Lower leg skin (tissue), 4 donors: ENCODE data around the gene ADAMTS17. TPM values are rescaled to one million over a fixed set of nuclear protein-coding genes. Genes with fewer than 3 reads are reported as not detected.

Source experiments
- DNase-seq, 2 donors: peaks; one replicate each; pipeline ENCODE4 v3.0.0-alpha.2; 2019; ENCODE audit warnings: low spot score in 2 of 2
- H3K4me3 ChIP-seq: fragments of 200-600 bp; sonication (generic); 2 replicates; pipeline ENCODE4 v1.5.1; 2017; ENCODE audit warnings: mild to moderate bottlenecking, low read depth; ENCODE audit not compliant: poor library complexity, severe bottlenecking
- POLR2A ChIP-seq, 2 donors: fragments of 450-650 bp; IDR thresholded peaks; one replicate each; pipeline ENCODE4 v1.6.1; 2016 to 2017; ENCODE audit warnings: antibody characterized with exemption in 2 of 2, mild to moderate bottlenecking in 1 of 2, moderate library complexity in 1 of 2
- WGBS, 2 donors: methylation state at CpG; one replicate each; pipeline ENCODE4 v1.1.5; 2018; 5-methylcytosine and 5-hydroxymethylcytosine counted together
- intact Hi-C: fragments of 100-400 bp; cut with DNase I; formaldehyde crosslinking; loops from one replicate; pipeline ENCODE4 v1.15.0; 2023; ENCODE audit warnings: low total_unique reads
- total RNA-seq, 4 donors: library from RNA; depleted of rRNA; stranded (reverse); fragments of >200 nt; gene quantifications; one replicate each; pipeline ENCODE4 v1.1.0, GENCODE V29; 2016
- TF ChIP-seq, protein P1 (sequence below), 3 donors: fragments of 450-650 bp; IDR thresholded peaks; one replicate each; pipeline ENCODE4 v1.5.1; 2016; ENCODE audit warnings: antibody characterized with exemption in 3 of 3, mild to moderate bottlenecking in 3 of 3, moderate library complexity in 2 of 3

The ADAMTS17 gene
- total RNA-seq, 4 donors from 2014 or later, result 3.5 to 7.8 (median 3.9) TPM

DNA sequence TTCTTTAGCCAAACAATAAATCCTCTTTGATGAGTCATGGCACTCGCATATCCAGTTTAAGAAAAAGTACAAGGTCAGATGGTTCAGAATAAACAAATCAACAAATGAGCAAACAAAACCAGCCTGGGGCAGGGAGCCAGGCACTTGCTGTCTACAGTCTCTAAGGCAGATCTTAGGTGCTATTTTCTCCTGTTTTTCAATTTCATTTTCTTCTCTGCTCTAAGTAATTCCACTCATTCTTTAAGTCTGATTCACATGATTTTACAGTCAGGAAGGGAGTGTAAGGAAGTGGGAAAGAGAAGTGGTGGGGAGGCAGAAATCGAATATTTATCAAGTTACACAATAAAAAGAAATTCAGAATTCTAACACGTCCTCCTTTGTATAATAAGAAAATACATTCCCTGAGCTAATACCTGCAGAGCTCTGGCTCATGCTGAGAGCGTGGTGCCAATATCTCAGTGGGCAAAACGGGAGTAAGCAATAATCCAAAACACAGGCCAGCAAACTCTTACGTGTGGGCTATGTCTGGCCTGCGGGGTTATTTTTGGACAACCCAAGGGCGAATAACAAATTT lies 298.6 kb downstream of the ADAMTS17 start:
- intact Hi-C loops, result no loop called here
- H3K4me3 ChIP-seq, result no peak overlapping the region
- 46 to 58% methylated on average over 8 of the region's 8 CpGs for WGBS, 2 donors
- no peak for DNase-seq
- TF ChIP-seq, protein P1, sequence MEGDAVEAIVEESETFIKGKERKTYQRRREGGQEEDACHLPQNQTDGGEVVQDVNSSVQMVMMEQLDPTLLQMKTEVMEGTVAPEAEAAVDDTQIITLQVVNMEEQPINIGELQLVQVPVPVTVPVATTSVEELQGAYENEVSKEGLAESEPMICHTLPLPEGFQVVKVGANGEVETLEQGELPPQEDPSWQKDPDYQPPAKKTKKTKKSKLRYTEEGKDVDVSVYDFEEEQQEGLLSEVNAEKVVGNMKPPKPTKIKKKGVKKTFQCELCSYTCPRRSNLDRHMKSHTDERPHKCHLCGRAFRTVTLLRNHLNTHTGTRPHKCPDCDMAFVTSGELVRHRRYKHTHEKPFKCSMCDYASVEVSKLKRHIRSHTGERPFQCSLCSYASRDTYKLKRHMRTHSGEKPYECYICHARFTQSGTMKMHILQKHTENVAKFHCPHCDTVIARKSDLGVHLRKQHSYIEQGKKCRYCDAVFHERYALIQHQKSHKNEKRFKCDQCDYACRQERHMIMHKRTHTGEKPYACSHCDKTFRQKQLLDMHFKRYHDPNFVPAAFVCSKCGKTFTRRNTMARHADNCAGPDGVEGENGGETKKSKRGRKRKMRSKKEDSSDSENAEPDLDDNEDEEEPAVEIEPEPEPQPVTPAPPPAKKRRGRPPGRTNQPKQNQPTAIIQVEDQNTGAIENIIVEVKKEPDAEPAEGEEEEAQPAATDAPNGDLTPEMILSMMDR (IDR thresholded peaks at IDR 0.05), result no peak
- no peak for TF ChIP-seq POLR2A (IDR thresholded peaks at IDR 0.05)

DNA sequence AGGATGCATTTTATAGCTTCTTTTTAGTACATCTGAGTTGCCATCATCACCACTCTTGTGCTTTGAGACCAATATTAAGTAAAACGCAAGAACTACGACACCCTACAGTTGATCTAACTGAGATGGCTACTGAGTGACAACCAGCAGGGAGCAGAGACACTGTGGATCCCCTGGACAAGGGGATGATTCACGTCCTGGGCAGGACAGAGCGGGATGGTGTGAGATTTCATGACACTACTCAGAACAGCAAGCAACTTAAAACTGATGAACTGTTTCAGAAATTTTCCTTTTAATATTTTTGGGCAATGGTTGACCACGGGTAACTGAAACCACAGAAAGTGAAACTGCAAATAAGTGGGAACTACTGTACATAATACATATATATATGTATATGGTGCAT lies 299.2 kb downstream of the ADAMTS17 start:
- no peak for DNase-seq
- no peak overlapping the region for H3K4me3 ChIP-seq
- 84% methylated on average over 5 of the region's 5 CpGs for WGBS, 2 donors
- intact Hi-C loops, result no loop called here
- TF ChIP-seq POLR2A (IDR thresholded peaks at IDR 0.05), result no peak
- TF ChIP-seq, protein P1 (IDR thresholded peaks at IDR 0.05), result no peak

DNA sequence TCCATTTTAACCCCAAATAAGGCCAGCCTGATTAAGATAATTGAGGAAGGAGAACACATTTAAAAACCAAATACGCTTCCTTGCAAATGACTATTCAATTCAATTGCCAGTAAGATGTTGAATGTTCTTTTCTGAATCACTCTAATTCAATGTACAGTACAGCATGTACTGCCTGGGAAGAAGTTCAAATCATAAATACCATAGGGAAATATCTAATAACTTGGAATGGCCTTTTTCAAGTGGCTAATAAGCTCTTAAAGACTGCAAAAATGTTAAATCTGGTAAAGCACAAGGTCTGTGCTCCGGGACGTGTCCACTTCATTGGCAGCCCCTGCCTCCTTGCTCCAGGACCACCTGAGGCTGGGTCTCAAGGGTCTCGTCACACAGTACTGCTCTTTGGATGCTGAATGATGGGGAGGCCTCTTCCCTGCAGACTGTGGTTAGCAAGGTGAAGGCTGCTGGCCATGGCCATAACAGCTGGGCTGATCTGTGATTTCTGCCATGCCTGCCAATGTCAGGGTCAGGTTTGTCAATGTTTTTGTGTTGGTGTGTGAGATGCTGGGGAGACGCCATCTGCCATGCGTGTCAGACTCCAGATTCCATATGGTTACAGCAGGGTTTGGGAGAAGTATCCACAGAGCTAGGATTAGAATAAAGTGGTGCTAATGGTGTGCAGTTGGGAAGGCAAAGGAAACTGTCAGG lies 300.5 kb downstream of the ADAMTS17 start:
- no peak overlapping the region for H3K4me3 ChIP-seq
- no peak for DNase-seq
- 96 to 97% methylated on average over 6 of the region's 6 CpGs for WGBS, 2 donors
- intact Hi-C loops, result no loop called here
- TF ChIP-seq POLR2A (IDR thresholded peaks at IDR 0.05), result no peak

DNA sequence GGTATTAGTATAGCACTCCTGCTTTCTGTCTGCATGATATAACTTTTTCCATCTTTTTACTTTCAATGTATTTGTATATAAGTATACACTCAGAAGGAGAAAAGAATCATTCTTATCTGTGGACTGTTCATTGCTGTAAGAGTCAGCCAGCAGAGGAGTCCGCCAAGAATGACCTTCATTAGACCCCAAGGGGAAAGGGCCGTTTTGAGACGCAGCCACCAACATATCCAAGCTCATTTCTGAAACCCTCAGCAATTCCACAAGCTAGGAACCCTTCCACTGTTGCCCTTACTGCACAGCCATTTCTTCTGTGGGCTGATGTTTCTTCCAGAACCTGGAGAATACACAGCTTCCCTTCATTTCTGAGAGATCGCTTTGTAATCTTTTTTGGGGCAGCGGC lies 301.8 kb downstream of the ADAMTS17 start:
- 88 to 89% methylated on average over 5 of the region's 5 CpGs for WGBS, 2 donors
- intact Hi-C loops, result no loop called here
- TF ChIP-seq, protein P1 (IDR thresholded peaks at IDR 0.05), result no peak
- TF ChIP-seq POLR2A (IDR thresholded peaks at IDR 0.05), result no peak
- DNase-seq, result no peak
- H3K4me3 ChIP-seq, result no peak overlapping the region

DNA sequence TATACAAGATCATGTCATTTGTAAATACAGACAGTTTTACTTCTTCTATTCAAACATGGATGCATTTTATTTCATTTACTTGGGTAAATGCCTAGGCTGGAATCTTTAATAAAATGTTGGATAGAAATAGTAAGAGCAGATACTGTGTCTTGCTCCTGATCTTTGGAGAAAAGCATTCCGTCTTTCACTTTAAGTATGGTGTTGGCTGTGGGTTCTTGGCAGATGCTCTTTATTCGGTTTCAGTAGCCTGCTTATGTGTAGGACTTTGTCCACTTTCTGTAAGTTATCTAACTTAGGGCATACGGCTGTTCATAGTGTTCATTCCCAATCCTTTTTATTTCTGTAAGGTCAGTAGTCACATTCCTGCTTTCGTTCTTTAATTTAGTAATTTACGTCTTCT lies 303.0 kb downstream of the ADAMTS17 start:
- TF ChIP-seq, protein P1 (IDR thresholded peaks at IDR 0.05), result no peak
- no peak for TF ChIP-seq POLR2A (IDR thresholded peaks at IDR 0.05)
- intact Hi-C loops, result no loop called here
- H3K4me3 ChIP-seq, result no peak overlapping the region
- WGBS, 2 donors, result 89 to 92% methylated on average over 5 of the region's 5 CpGs
- DNase-seq, result no peak

DNA sequence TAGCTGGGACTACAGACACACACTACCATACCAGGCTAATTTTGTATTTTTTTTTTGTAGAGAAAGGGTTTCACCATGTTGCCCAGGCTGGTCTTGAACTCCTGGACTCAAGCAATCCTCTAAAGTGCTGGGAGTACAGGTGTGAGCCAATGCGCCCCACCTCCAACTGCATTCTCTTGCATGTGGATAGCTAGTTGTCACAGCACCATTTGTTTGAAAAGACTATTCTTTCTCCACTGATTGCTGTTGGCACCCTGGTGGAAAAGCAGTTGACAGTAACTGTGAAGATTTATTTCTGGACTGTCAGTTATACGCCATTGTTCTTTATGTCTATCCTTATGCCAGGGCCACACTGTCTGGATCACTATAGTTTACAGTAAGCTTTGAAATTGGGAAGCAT lies 303.9 kb downstream of the ADAMTS17 start:
- TF ChIP-seq, protein P1 (IDR thresholded peaks at IDR 0.05), result no peak
- TF ChIP-seq POLR2A (IDR thresholded peaks at IDR 0.05), result no peak
- WGBS, 2 donors, result 91 to 97% methylated on average over 2 of the region's 2 CpGs
- intact Hi-C loops, result no loop called here
- H3K4me3 ChIP-seq, result no peak overlapping the region
- DNase-seq, result no peak
